ENCODE data around the gene CSTF2T.
"Not testable (repeated sequence)": the region's sequence is repeated elsewhere in the genome, so short reads cannot be mapped to it uniquely, and the experiment has no call there.

The CSTF2T gene

GRCh38 chr10:51698473-51699063 lies 827 bp downstream of the CSTF2T start:
- DNase-seq: no peak

GRCh38 chr10:51696251-51696650 lies 3.1 kb downstream of the CSTF2T start:
- no peak for DNase-seq

- DNase-seq: no peak
Observed at GRCh38 chr10:51694086-51694768, 5.2 kb downstream of the CSTF2T start.

- no peak for DNase-seq
Observed at GRCh38 chr10:51691135-51691534, 8.3 kb downstream of the CSTF2T start.

- DNase-seq: no peak
Observed at GRCh38 chr10:51689536-51689935, 9.9 kb downstream of the CSTF2T start.

GRCh38 chr10:51688826-51689225 lies 10.6 kb downstream of the CSTF2T start:
- not testable (repeated sequence) for DNase-seq

GRCh38 chr10:51687296-51687695 lies 12.1 kb downstream of the CSTF2T start:
- DNase-seq: no peak

GRCh38 chr10:51685768-51686167 lies 13.6 kb downstream of the CSTF2T start:
- DNase-seq: no peak

- peak; percentile 56 for DNase-seq
Observed at GRCh38 chr10:51683031-51683691, 16.2 kb downstream of the CSTF2T start.

GRCh38 chr10:51679841-51680240 lies 19.6 kb downstream of the CSTF2T start:
- no peak for DNase-seq

- DNase-seq: no peak
Observed at GRCh38 chr10:51675088-51675487, 24.3 kb downstream of the CSTF2T start.

GRCh38 chr10:51672039-51672535 lies 27.3 kb downstream of the CSTF2T start:
- DNase-seq: no peak

- no peak for DNase-seq
Observed at GRCh38 chr10:51669041-51669440, 30.4 kb downstream of the CSTF2T start.

- DNase-seq: no peak
Observed at GRCh38 chr10:51668336-51668689, 31.1 kb downstream of the CSTF2T start.

GRCh38 chr10:51667678-51668335 lies 31.6 kb downstream of the CSTF2T start:
- peak; percentile 21 for DNase-seq

GRCh38 chr10:51666456-51666855 lies 32.9 kb downstream of the CSTF2T start:
- DNase-seq: no peak

GRCh38 chr10:51663086-51663485 lies 36.3 kb downstream of the CSTF2T start:
- DNase-seq: peak; percentile 17

- no peak for DNase-seq
Observed at GRCh38 chr10:51659344-51659743, 40.1 kb downstream of the CSTF2T start.

GRCh38 chr10:51658000-51658399 lies 41.4 kb downstream of the CSTF2T start:
- no peak for DNase-seq

- DNase-seq: no peak
Observed at GRCh38 chr10:51656503-51656902, 42.9 kb downstream of the CSTF2T start.

GRCh38 chr10:51654918-51655317 lies 44.5 kb downstream of the CSTF2T start:
- no peak for DNase-seq

GRCh38 chr10:51653025-51653424 lies 46.4 kb downstream of the CSTF2T start:
- DNase-seq: peak; percentile 74

- DNase-seq: peak; percentile 28
Observed at GRCh38 chr10:51651063-51651462, 48.3 kb downstream of the CSTF2T start.

Measured in fibroblast of skin of scalp (primary cell).